K562 (cell line): ENCODE data around the gene TULP4. TPM values are rescaled to one million over a fixed set of nuclear protein-coding genes. Genes with fewer than 3 reads are reported as not detected.

Experiments
- ATAC-seq: fragments of 200-7000 bp; cut with Tn5 transposase; 3 replicates; pipeline ENCODE4 v1.9.1; 2020; ENCODE audit warnings: moderate library complexity
- BruUV-seq: library from RNA; stranded (reverse); fragments of 400-500 nt; replicated peaks from 2 replicates; lab custom pipeline; 2021; lab: Mats Ljungman, UMichigan
- CTCF ChIA-PET: fragments of 300-600 bp; formaldehyde crosslinking; extraction: SDS; loops from one replicate; lab custom pipeline; 2021; ENCODE audit warnings: low intra/inter-chr PET ratio; lab: Yijun Ruan, JAX
- POLR2A ChIA-PET: fragments of 300-600, 350-650 bp; sonication (Branson Sonifier 250); formaldehyde crosslinking; extraction: SDS; loops from one replicate; lab custom pipeline; 2021; ENCODE audit warnings: antibody characterized with exemption, inconsistent platforms; lab: Yijun Ruan, JAX
- DNase-seq, 4 experiments: peaks; one replicate each; pipeline versions ENCODE4 v3.0.0 to v3.0.0-alpha.2; 2011 to 2018; ENCODE audit warnings: low spot score in 3 of 4, mixed read lengths in 3 of 4; ENCODE audit errors: extremely low read depth in 1 of 4
- FAIRE-seq: peaks from 2 replicates; lab custom pipeline; 2011; peaks lifted over from hg19 to GRCh38; lab: Jason Lieb, UNC
- H2AFZ ChIP-seq: 2 replicates; pipeline ENCODE4 v1.6.0; 2011; ENCODE audit warnings: low read depth, low read length, control low read depth, inconsistent platforms
- H3K27ac ChIP-seq: fragments of 200-600 bp; 3 replicates; pipeline ENCODE4 v1.8.0; 2011; ENCODE audit warnings: low read depth, mild to moderate bottlenecking, control low read depth, inconsistent platforms, low read length, moderate library complexity, mixed read lengths; ENCODE audit errors: extremely low read depth
- H3K27me3 ChIP-seq, 2 experiments: fragments of 300-600 bp in 1 of 2; 2 replicates in 1 of 2; 3 replicates in 1 of 2; pipeline versions ENCODE4 v1.6.0 to v1.8.0; 2011; ENCODE audit warnings: inconsistent platforms in 2 of 2, low read length in 2 of 2, mild to moderate bottlenecking in 1 of 2, mixed read lengths in 1 of 2, moderate library complexity in 1 of 2; ENCODE audit not compliant: control insufficient read depth in 2 of 2, insufficient read depth in 2 of 2
- H3K36me3 ChIP-seq: fragments of 300-600 bp; 3 replicates; pipeline ENCODE4 v1.8.0; 2011; ENCODE audit warnings: mild to moderate bottlenecking, low read length, inconsistent platforms; ENCODE audit not compliant: control insufficient read depth, insufficient read depth
- H3K4me1 ChIP-seq, 2 experiments: fragments of 200-600 bp in 1 of 2; replicated peaks in 1 of 2; 2 replicates in 1 of 2; 3 replicates in 1 of 2; pipeline versions ENCODE4 v1.5.1 to v1.8.0; 2011; ENCODE audit warnings: inconsistent platforms in 2 of 2, low read length in 2 of 2, mild to moderate bottlenecking in 1 of 2, mixed read lengths in 1 of 2, moderate library complexity in 1 of 2; ENCODE audit not compliant: control insufficient read depth in 2 of 2, insufficient read depth in 2 of 2
- H3K4me2 ChIP-seq: 2 replicates; pipeline ENCODE4 v1.6.1; 2011; ENCODE audit warnings: low read length, control low read depth, inconsistent platforms, mixed read lengths; ENCODE audit not compliant: insufficient read depth
- H3K4me3 ChIP-seq: fragments of 200-600 bp; sonication (generic), shearing (Covaris generic); 2 replicates; pipeline ENCODE4 v1.5.1; 2016; ENCODE audit warnings: control low read depth, inconsistent platforms
- H3K79me2 ChIP-seq: fragments of 200-600 bp; 3 replicates; pipeline ENCODE4 v1.8.0; 2011; ENCODE audit warnings: low read length, inconsistent platforms; ENCODE audit not compliant: control insufficient read depth, insufficient read depth
- H3K9ac ChIP-seq, 2 experiments: 2 replicates each; pipeline versions ENCODE4 v1.6.0 to v1.6.1; 2011; ENCODE audit warnings: low read depth in 2 of 2, low read length in 2 of 2, control low read depth in 1 of 2, inconsistent platforms in 1 of 2, mild to moderate bottlenecking in 1 of 2, mixed read lengths in 1 of 2; ENCODE audit not compliant: insufficient read depth in 1 of 2
- H3K9me1 ChIP-seq: one replicate; pipeline ENCODE4 v1.6.0; 2011; ENCODE audit warnings: inconsistent platforms, mild to moderate bottlenecking, low read length, moderate library complexity; ENCODE audit not compliant: control insufficient read depth, insufficient read depth
- H3K9me3 ChIP-seq: replicated peaks from 2 replicates; pipeline ENCODE4 v1.5.1; 2011; ENCODE audit warnings: low read depth, low read length, inconsistent platforms; ENCODE audit not compliant: control insufficient read depth, insufficient read depth
- H4K20me1 ChIP-seq: replicated peaks from 2 replicates; pipeline ENCODE4 v1.6.1; 2011; ENCODE audit warnings: low read length, inconsistent platforms, mixed read lengths; ENCODE audit not compliant: control insufficient read depth, insufficient read depth
- FOXA1 ChIP-seq: fragments of 450-650 bp; IDR thresholded peaks from 2 replicates; pipeline ENCODE4 v1.6.1; 2016; ENCODE audit warnings: mild to moderate bottlenecking, borderline replicate concordance
- HDAC1 ChIP-seq, 2 experiments: fragments of 450-650 bp; IDR thresholded peaks; 2 replicates each; pipeline ENCODE4 v1.6.1; 2016 to 2017; ENCODE audit warnings: inconsistent platforms in 1 of 2, mild to moderate bottlenecking in 1 of 2, moderate library complexity in 1 of 2
- MEIS2 ChIP-seq: fragments of 450-650 bp; IDR thresholded peaks from 2 replicates; pipeline ENCODE4 v1.6.1; 2014; ENCODE audit warnings: mild to moderate bottlenecking; ENCODE audit not compliant: partially characterized antibody
- PBX2 ChIP-seq, 2 experiments: IDR thresholded peaks in 1 of 2; conservative IDR thresholded peaks in 1 of 2; 2 replicates each; pipeline ENCODE4 v1.6.1; 2016; ENCODE audit warnings: low read depth in 2 of 2, mild to moderate bottlenecking in 1 of 2, missing compliant biosample characterization in 1 of 2, missing genetic modification characterization in 1 of 2, moderate library complexity in 1 of 2
- WGBS: fragments of 100-300 bp; shearing (Covaris generic); methylation state at CpG from one replicate; pipeline ENCODE4 v1.1.6; 2016; ENCODE audit warnings: low coverage, mixed read lengths; ENCODE audit not compliant: insufficient coverage; ENCODE audit errors: missing lambda C conversion rate; 5-methylcytosine and 5-hydroxymethylcytosine counted together
- in situ Hi-C: fragments of 300-500 bp; cut with MboI; formaldehyde crosslinking; loops from 4 replicates; pipeline ENCODE4 v1.15.0; 2018; ENCODE audit warnings: inconsistent platforms, mixed read lengths
- intact Hi-C: fragments of 100-400 bp; cut with micrococcal nuclease; formaldehyde crosslinking; loops from 2 replicates; pipeline ENCODE4 v1.14.2; 2022
- polyA plus RNA-seq, 8 experiments: library from polyadenylated mRNA; depleted of rRNA in 4 of 8; stranded (reverse) in 5 of 8; unstranded in 3 of 8; fragments of >200 nt; fragmentation: Nextera tagmentation in 2 of 8; fragmentation: Illumina TruSeq in 1 of 8; extraction: Ambion mirVana in 2 of 8; extraction: Trizol in 1 of 8; gene quantifications; 2 replicates each; pipeline versions ENCODE4 v1.2.1 to v1.2.3, GENCODE V29; 2011 to 2014; ENCODE audit warnings: inconsistent platforms in 1 of 8, missing spikeins in 1 of 8
- total RNA-seq, 7 experiments: library from RNA; depleted of rRNA in 6 of 7; stranded (reverse); fragments of >200 nt in 6 of 7; fragmentation: Illumina TruSeq in 2 of 7; extraction: Trizol in 2 of 7; gene quantifications; 2 replicates each; pipeline versions ENCODE4 v1.2.1 to v1.2.3, GENCODE V29; 2011 to 2021; ENCODE audit warnings: low replicate concordance in 1 of 7

TULP4 gene
- total and polyA plus RNA-seq, 9 of the 15 experiments (the other 6 are each of a cell fraction or from before 2014, with no cell fraction given) = 1.2 to 50.4 (median 11.0) TPM

- H3K27ac ChIP-seq = no peak overlapping the region
- H3K9me3 ChIP-seq = no peaks in the 10 kb centered on the region
- ChIA-PET CTCF (no interaction called here), POLR2A (interaction anchor here (0.6 to 2.5 kb wide), 4 partner anchors 9 to 328 kb away, joined by 3 to 8 read pairs (median 6); no protein-coding TSS in a partner anchor)
- H3K9ac ChIP-seq = peak overlapping the region in 1 of 2 experiments; percentile 75; a peak in 1 of 4 replicates
- no TSS peak for BruUV-seq
- H3K4me2 ChIP-seq = no peak overlapping the region
- intact Hi-C loops = no loop called here
- no peaks in the 10 kb centered on the region; the same call in 2 of the 3 replicates for H3K36me3 ChIP-seq
- no peaks in the 10 kb centered on the region for H3K79me2 ChIP-seq
- WGBS = 87% methylated on average over 9 of the region's 9 CpGs
- 0 out of 2 replicates have a peak, but pooled peaks cover 4% of the 10 kb centered on the region for H4K20me1 ChIP-seq
- no peaks in the 10 kb centered on the region for H3K27me3 ChIP-seq
- peaks cover 14 to 23% of the 10 kb centered on the region in 2 experiments for H3K4me1 ChIP-seq
- TF ChIP-seq HDAC1 (IDR thresholded peaks at IDR 0.05) = no peak
- ATAC-seq = no peak
- H2AFZ ChIP-seq = no peak overlapping the region
- H3K4me3 ChIP-seq = no peak overlapping the region
- no peak for FAIRE-seq
- no peaks in the 10 kb centered on the region for H3K9me1 ChIP-seq
- DNase-seq = no peak
- in situ Hi-C loops = no loop called here
These were observed 95.7 kb downstream of the TULP4 start for GRCh38 chr6:158408013-158408412.

- Histone ChIP-seq H3K9me3 (no peaks in the 10 kb centered on the region), H3K9me1 (no peaks in the 10 kb centered on the region), H3K36me3 (peaks cover 2% of the 10 kb centered on the region; the same call in 1 of the 3 replicates), H3K79me2 (no peaks in the 10 kb centered on the region), H2AFZ (no peak overlapping the region), H4K20me1 (0 out of 2 replicates have a peak, but pooled peaks cover 4% of the 10 kb centered on the region), H3K27me3 (no peaks in the 10 kb centered on the region), H3K4me3 (no peak overlapping the region), H3K27ac (no peak overlapping the region), H3K4me2 (no peak overlapping the region), H3K9ac (0 out of 4 replicates have a peak overlapping the region, but pooled peaks of 1 of the 2 experiments have one; percentile 15), H3K4me1 (peaks cover 14 to 23% of the 10 kb centered on the region in 2 experiments)
- CTCF ChIA-PET = no interaction called here
- intact Hi-C loops (no loop called here), in situ Hi-C loops (no loop called here)
- WGBS = 48% methylated on average over 9 of the region's 9 CpGs
- TF ChIP-seq FOXA1 = no peak
- TF ChIP-seq MEIS2 = peak; percentile 82
- TF ChIP-seq PBX2 (CRISPR knock-in tag; IDR thresholded peaks at IDR 0.05; ENCODE audit: low read depth) = no peak
- TF ChIP-seq PBX2 (tag; conservative IDR thresholded peaks at IDR 0.05; ENCODE audit: low read depth) = peak; percentile 74
- peak; percentile 62 for ATAC-seq
- DNase-seq = peak in 2 of 4 experiments; percentile 15 to 22
- peak; percentile 64 for FAIRE-seq
- BruUV-seq = no TSS peak
- POLR2A ChIA-PET = interaction anchor here (0.7 to 2.5 kb wide), 5 partner anchors 8 to 28 kb away, joined by 3 to 8 read pairs (median 5); no protein-coding TSS in a partner anchor
These were observed 96.4 kb downstream of the TULP4 start for GRCh38 chr6:158408552-158409130.
